Activated CD4-positive, alpha-beta T cell treated with anti-CD3 and anti-CD28 coated beads for 36 hours (primary cell): ENCODE results near the gene LTBP1. TPM values are rescaled to one million over a fixed set of nuclear protein-coding genes. Genes with fewer than 3 reads are reported as not detected.

Experiments used
- ATAC-seq: fragments of 200-7000 bp; cut with Tn5 transposase; one replicate; pipeline ENCODE4 v1.10.0; 2021; ENCODE audit warnings: mild to moderate bottlenecking, moderate library complexity
- CTCF ChIA-PET: fragments of 350-600 bp; sonication (Branson Sonifier 250); formaldehyde crosslinking; loops from one replicate; lab custom pipeline; 2021; ENCODE audit warnings: antibody characterized with exemption; lab: Charles Lee
- POLR2A ChIA-PET: fragments of 350-600 bp; sonication (Branson Sonifier 250); formaldehyde crosslinking; loops from one replicate; lab custom pipeline; 2021; ENCODE audit warnings: antibody characterized with exemption, inconsistent platforms; lab: Charles Lee
- DNase-seq: peaks from one replicate; pipeline ENCODE4 v3.0.0-alpha.2; 2020
- H3K27ac Mint-ChIP-seq: one replicate; pipeline ENCODE4 v1.8.0; 2021; ENCODE audit warnings: mixed read lengths
- H3K27me3 Mint-ChIP-seq: one replicate; pipeline ENCODE4 v1.8.0; 2021; ENCODE audit warnings: mixed read lengths
- H3K36me3 Mint-ChIP-seq: one replicate; pipeline ENCODE4 v1.8.0; 2021; ENCODE audit warnings: low read depth, mixed read lengths
- H3K4me1 Mint-ChIP-seq: one replicate; pipeline ENCODE4 v1.8.0; 2021; ENCODE audit warnings: mixed read lengths
- H3K4me3 Mint-ChIP-seq: one replicate; pipeline ENCODE4 v1.8.0; 2021; ENCODE audit warnings: mild to moderate bottlenecking, moderate library complexity, mixed read lengths
- H3K9me3 Mint-ChIP-seq: one replicate; pipeline ENCODE4 v1.8.0; 2021; ENCODE audit warnings: low read depth, mixed read lengths
- intact Hi-C, 2 experiments: fragments of 100-400 bp; cut with DNase I in 1 of 2; cut with micrococcal nuclease in 1 of 2; formaldehyde crosslinking; loops; one replicate each; pipeline versions ENCODE4 v1.14.2 to v1.15.1; 2022 to 2024; cut with DNase I, micrococcal nuclease
- total RNA-seq, 2 experiments: library from RNA; stranded (reverse); gene quantifications; one replicate each; pipeline ENCODE4 v1.2.3, GENCODE V29; 2021

The LTBP1 gene
- total RNA-seq, 2 experiments from 2014 or later = 0.14 to 0.26 TPM

- ChIA-PET POLR2A (no interaction called here), CTCF (no interaction called here)
- ATAC-seq (no peak), DNase-seq (no peak)
- Mint-ChIP-seq H3K27me3 (peaks cover 25% of the 10 kb centered on the region), H3K9me3 (no peaks in the 10 kb centered on the region), H3K27ac (no peak overlapping the region), H3K4me1 (no peaks in the 10 kb centered on the region), H3K36me3 (no peaks in the 10 kb centered on the region), H3K4me3 (no peak overlapping the region)
- intact Hi-C loops = no loop called here
These were observed 164.3 kb downstream of the LTBP1 start for GRCh38 chr2:33111002-33111446.

GRCh38 chr2:33115196-33115595, 168.4 kb downstream of the LTBP1 start:
- Mint-ChIP-seq H3K27me3 (peaks cover 20% of the 10 kb centered on the region), H3K4me3 (no peak overlapping the region), H3K9me3 (no peaks in the 10 kb centered on the region), H3K27ac (no peak overlapping the region), H3K36me3 (no peaks in the 10 kb centered on the region), H3K4me1 (no peaks in the 10 kb centered on the region)
- ChIA-PET CTCF (no interaction called here), POLR2A (no interaction called here)
- ATAC-seq (no peak), DNase-seq (no peak)
- intact Hi-C loops = no loop called here

- no peaks in the 10 kb centered on the region for H3K4me1 Mint-ChIP-seq
- ChIA-PET POLR2A (no interaction called here), CTCF (no interaction called here)
- DNase-seq = no peak
- H3K9me3 Mint-ChIP-seq = no peaks in the 10 kb centered on the region
- intact Hi-C loops = no loop called here
- H3K36me3 Mint-ChIP-seq = no peaks in the 10 kb centered on the region
- peaks cover 16% of the 10 kb centered on the region for H3K27me3 Mint-ChIP-seq
- no peak for ATAC-seq
- no peak overlapping the region for H3K4me3 Mint-ChIP-seq
- H3K27ac Mint-ChIP-seq = no peak overlapping the region
These were observed 169.0 kb downstream of the LTBP1 start for GRCh38 chr2:33115728-33116127.

- DNase-seq = no peak
- H3K4me3 Mint-ChIP-seq = no peak overlapping the region
- ChIA-PET CTCF (no interaction called here), POLR2A (no interaction called here)
- peaks cover 13% of the 10 kb centered on the region for H3K27me3 Mint-ChIP-seq
- intact Hi-C loops = no loop called here
- H3K36me3 Mint-ChIP-seq = no peaks in the 10 kb centered on the region
- H3K27ac Mint-ChIP-seq = no peak overlapping the region
- no peaks in the 10 kb centered on the region for H3K9me3 Mint-ChIP-seq
- no peaks in the 10 kb centered on the region for H3K4me1 Mint-ChIP-seq
- no peak for ATAC-seq
These were observed 170.0 kb downstream of the LTBP1 start for GRCh38 chr2:33116799-33117198.

- Mint-ChIP-seq H3K9me3 (no peaks in the 10 kb centered on the region), H3K27me3 (peaks cover 6% of the 10 kb centered on the region), H3K36me3 (no peaks in the 10 kb centered on the region), H3K27ac (no peak overlapping the region), H3K4me3 (no peak overlapping the region), H3K4me1 (no peaks in the 10 kb centered on the region)
- DNase-seq = no peak
- ChIA-PET CTCF (no interaction called here), POLR2A (interaction anchor here (0.6 kb wide), 1 partner anchor 61 kb away, joined by 6 read pairs; no protein-coding TSS in a partner anchor)
- no peak for ATAC-seq
- intact Hi-C loops = no loop called here
These were observed 171.9 kb downstream of the LTBP1 start for GRCh38 chr2:33118651-33119050.

- Mint-ChIP-seq H3K4me1 (no peaks in the 10 kb centered on the region), H3K27ac (no peak overlapping the region), H3K4me3 (no peak overlapping the region), H3K27me3 (peaks cover 12% of the 10 kb centered on the region), H3K36me3 (no peaks in the 10 kb centered on the region), H3K9me3 (no peaks in the 10 kb centered on the region)
- ChIA-PET POLR2A (no interaction called here), CTCF (no interaction called here)
- no peak for DNase-seq
- intact Hi-C loops = no loop called here
- no peak for ATAC-seq
These were observed 174.7 kb downstream of the LTBP1 start for GRCh38 chr2:33121416-33121815.

GRCh38 chr2:33121925-33122324, 175.2 kb downstream of the LTBP1 start:
- no peaks in the 10 kb centered on the region for H3K9me3 Mint-ChIP-seq
- POLR2A ChIA-PET = no interaction called here

GRCh38 chr2:33122726-33123125, 176.0 kb downstream of the LTBP1 start:
- no peaks in the 10 kb centered on the region for H3K4me1 Mint-ChIP-seq
- ChIA-PET CTCF (interaction anchor here (0.6 kb wide), 1 partner anchor 141 kb away, joined by 3 read pairs; no protein-coding TSS in a partner anchor), POLR2A (no interaction called here)
- no peak for ATAC-seq
- no peak overlapping the region for H3K4me3 Mint-ChIP-seq
- intact Hi-C loops = no loop called here
- peaks cover 15% of the 10 kb centered on the region for H3K27me3 Mint-ChIP-seq
- DNase-seq = no peak
- no peaks in the 10 kb centered on the region for H3K36me3 Mint-ChIP-seq
- no peaks in the 10 kb centered on the region for H3K9me3 Mint-ChIP-seq
- no peak overlapping the region for H3K27ac Mint-ChIP-seq

More at GRCh38 chr2:33121925-33122324, 175.2 kb downstream of the LTBP1 start:
- H3K27ac Mint-ChIP-seq = no peak overlapping the region
- H3K4me1 Mint-ChIP-seq = no peaks in the 10 kb centered on the region
- H3K36me3 Mint-ChIP-seq = no peaks in the 10 kb centered on the region
- intact Hi-C loops = no loop called here
- H3K27me3 Mint-ChIP-seq = peaks cover 12% of the 10 kb centered on the region
- CTCF ChIA-PET = no interaction called here
- no peak for ATAC-seq
- no peak for DNase-seq
- no peak overlapping the region for H3K4me3 Mint-ChIP-seq

GRCh38 chr2:33123216-33123615, 176.5 kb downstream of the LTBP1 start:
- H3K27me3 Mint-ChIP-seq = peaks cover 13% of the 10 kb centered on the region
- no peak overlapping the region for H3K27ac Mint-ChIP-seq
- POLR2A ChIA-PET = no interaction called here
- CTCF ChIA-PET = no interaction called here
- no peaks in the 10 kb centered on the region for H3K9me3 Mint-ChIP-seq
- H3K4me3 Mint-ChIP-seq = no peak overlapping the region
- no peak for DNase-seq
- intact Hi-C loops = no loop called here
- no peaks in the 10 kb centered on the region for H3K36me3 Mint-ChIP-seq
- no peaks in the 10 kb centered on the region for H3K4me1 Mint-ChIP-seq
- ATAC-seq = no peak

GRCh38 chr2:33126552-33126951, 179.8 kb downstream of the LTBP1 start:
- CTCF ChIA-PET = no interaction called here
- intact Hi-C loops = no loop called here
- H3K36me3 Mint-ChIP-seq = no peaks in the 10 kb centered on the region

GRCh38 chr2:33126958-33127357, 180.2 kb downstream of the LTBP1 start:
- ChIA-PET CTCF (no interaction called here), POLR2A (no interaction called here)
- intact Hi-C loops = no loop called here
- Mint-ChIP-seq H3K4me3 (no peak overlapping the region), H3K4me1 (no peaks in the 10 kb centered on the region), H3K9me3 (no peaks in the 10 kb centered on the region), H3K27ac (no peak overlapping the region), H3K27me3 (peaks cover 11% of the 10 kb centered on the region), H3K36me3 (no peaks in the 10 kb centered on the region)
- ATAC-seq = no peak
- DNase-seq = no peak

More at GRCh38 chr2:33126552-33126951, 179.8 kb downstream of the LTBP1 start:
- ATAC-seq (no peak), DNase-seq (no peak)
- Mint-ChIP-seq H3K27ac (no peak overlapping the region), H3K9me3 (no peaks in the 10 kb centered on the region), H3K4me1 (no peaks in the 10 kb centered on the region), H3K4me3 (no peak overlapping the region), H3K27me3 (peaks cover 11% of the 10 kb centered on the region)
- POLR2A ChIA-PET = no interaction called here

GRCh38 chr2:33129263-33130053, 182.7 kb downstream of the LTBP1 start:
- Mint-ChIP-seq H3K27me3 (peaks cover 14% of the 10 kb centered on the region), H3K9me3 (no peaks in the 10 kb centered on the region), H3K27ac (no peak overlapping the region), H3K4me1 (no peaks in the 10 kb centered on the region), H3K36me3 (no peaks in the 10 kb centered on the region), H3K4me3 (no peak overlapping the region)
- ATAC-seq (no peak), DNase-seq (no peak)
- intact Hi-C loops = no loop called here
- ChIA-PET CTCF (interaction anchor here (0.8 kb wide), 1 partner anchor 23 kb away, joined by 3 read pairs; no protein-coding TSS in a partner anchor), POLR2A (no interaction called here)
